GM12878 (cell line): ENCODE measurements around the gene NUP214. TPM values are rescaled to one million over a fixed set of nuclear protein-coding genes. Genes with fewer than 3 reads are reported as not detected.

Experiments
- ATAC-seq: fragments of 200-7000 bp; cut with Tn5 transposase; 3 replicates; pipeline ENCODE4 v1.9.1; 2020; ENCODE audit warnings: mild to moderate bottlenecking, moderate library complexity
- BruUV-seq: library from RNA; stranded (reverse); fragments of 400-500 nt; replicated peaks from 2 replicates; lab custom pipeline; 2021; lab: Mats Ljungman, UMichigan
- CTCF ChIA-PET: fragments of 300-600 bp; sonication (Branson Sonifier 250); formaldehyde crosslinking; extraction: SDS; loops from one replicate; lab custom pipeline; 2021; ENCODE audit warnings: inconsistent platforms; lab: Yijun Ruan, JAX
- POLR2A ChIA-PET: fragments of 350-600 bp; formaldehyde crosslinking; extraction: SDS; loops from one replicate; lab custom pipeline; 2021; ENCODE audit warnings: inconsistent platforms; lab: Charles Lee
- RAD21 ChIA-PET: fragments of 300-600 bp; sonication (Branson Sonifier 250); formaldehyde crosslinking; loops from one replicate; lab custom pipeline; 2023; ENCODE audit warnings: antibody characterized with exemption; ENCODE audit not compliant: unreplicated experiment; lab: Charles Lee
- SMC1A ChIA-PET: fragments of 300-600 bp; sonication (Branson Sonifier 250); formaldehyde crosslinking; loops from one replicate; lab custom pipeline; 2023; ENCODE audit not compliant: unreplicated experiment, uncharacterized antibody; lab: Charles Lee
- DNase-seq: peaks from one replicate; pipeline ENCODE4 v3.0.0-alpha.2; 2011; ENCODE audit warnings: low read depth, low spot score
- FAIRE-seq: peaks from 3 replicates; lab custom pipeline; 2011; peaks lifted over from hg19 to GRCh38; lab: Jason Lieb, UNC
- H2AFZ ChIP-seq: 2 replicates; pipeline ENCODE4 v1.6.0; 2011; ENCODE audit warnings: low read depth, low read length, control low read depth; ENCODE audit not compliant: control insufficient read depth
- H3K27ac ChIP-seq: 2 replicates; pipeline ENCODE4 v1.5.1; 2011; ENCODE audit warnings: control low read depth; ENCODE audit not compliant: control insufficient read depth, insufficient read depth
- H3K27me3 ChIP-seq, 2 experiments: replicated peaks in 1 of 2; 2 replicates each; pipeline versions ENCODE4 v1.6.0 to v1.6.1; 2011; ENCODE audit warnings: low read length in 1 of 2; ENCODE audit not compliant: control insufficient read depth in 2 of 2, insufficient read depth in 2 of 2
- H3K36me3 ChIP-seq, 2 experiments: 2 replicates each; pipeline ENCODE4 v1.5.1; 2011; ENCODE audit warnings: low read length in 1 of 2; ENCODE audit not compliant: control insufficient read depth in 2 of 2, insufficient read depth in 2 of 2
- H3K4me1 ChIP-seq: 2 replicates; pipeline ENCODE4 v1.6.1; 2011; ENCODE audit warnings: mild to moderate bottlenecking, low read length, moderate library complexity, mixed read lengths; ENCODE audit not compliant: control insufficient read depth, insufficient read depth
- H3K4me2 ChIP-seq: 2 replicates; pipeline ENCODE4 v1.6.0; 2011; ENCODE audit warnings: control low read depth; ENCODE audit not compliant: control insufficient read depth, insufficient read depth
- H3K4me3 ChIP-seq: fragments of 200-600 bp; sonication (generic); 2 replicates; pipeline ENCODE4 v1.5.1; 2016
- H3K79me2 ChIP-seq: 2 replicates; pipeline ENCODE4 v1.6.0; 2011; ENCODE audit warnings: low read length; ENCODE audit not compliant: control insufficient read depth, insufficient read depth
- H3K9ac ChIP-seq: 2 replicates; pipeline ENCODE4 v1.8.0; 2011; ENCODE audit warnings: low read length, control low read depth, mixed read lengths; ENCODE audit not compliant: control insufficient read depth, insufficient read depth
- H3K9me3 ChIP-seq: replicated peaks from 3 replicates; pipeline ENCODE4 v1.5.1; 2011; ENCODE audit warnings: mild to moderate bottlenecking, low read length; ENCODE audit not compliant: control insufficient read depth, insufficient read depth
- H4K20me1 ChIP-seq: 2 replicates; pipeline ENCODE4 v1.6.0; 2011; ENCODE audit not compliant: control insufficient read depth, insufficient read depth
- EGR1 ChIP-seq, 2 experiments: IDR thresholded peaks; 1 replicate in 1 of 2; 2 replicates in 1 of 2; pipeline ENCODE4 v1.6.1; 2011 to 2012; ENCODE audit warnings: low read depth in 2 of 2, low read length in 2 of 2, borderline replicate concordance in 1 of 2, mild to moderate bottlenecking in 1 of 2, moderate library complexity in 1 of 2
- FOS ChIP-seq: IDR thresholded peaks from 3 replicates; pipeline ENCODE4 v1.6.1; 2011; ENCODE audit warnings: borderline replicate concordance; ENCODE audit not compliant: insufficient read length; ENCODE audit errors: extremely low read depth
- IKZF2 ChIP-seq, 2 experiments: fragments of 450-650 bp; IDR thresholded peaks; 2 replicates each; pipeline ENCODE4 v1.6.1; 2017; ENCODE audit warnings: mild to moderate bottlenecking in 2 of 2, moderate library complexity in 2 of 2
- RELB ChIP-seq: fragments of 450-650 bp; IDR thresholded peaks from 2 replicates; pipeline ENCODE4 v1.6.1; 2017; ENCODE audit warnings: low read depth, mild to moderate bottlenecking, moderate library complexity
- ZNF217 ChIP-seq: fragments of 450-650 bp; IDR thresholded peaks from 2 replicates; pipeline ENCODE4 v1.6.1; 2017; ENCODE audit warnings: antibody characterized with exemption, mild to moderate bottlenecking
- ZNF687 ChIP-seq: fragments of 450-650 bp; IDR thresholded peaks from 2 replicates; pipeline ENCODE4 v1.6.1; 2017; ENCODE audit warnings: mild to moderate bottlenecking, moderate library complexity
- WGBS: methylation state at CpG from one replicate; pipeline ENCODE4 v1.1.6; 2016; ENCODE audit warnings: low lambda C conversion rate; ENCODE audit not compliant: insufficient replicate concordance, insufficient coverage; ENCODE audit errors: missing lambda C conversion rate; 5-methylcytosine and 5-hydroxymethylcytosine counted together
- in situ Hi-C: fragments of 300-500 bp; cut with MboI; formaldehyde crosslinking; loops from 9 replicates; pipeline ENCODE4 v1.14.3; 2018; ENCODE audit warnings: mixed read lengths
- intact Hi-C: fragments of 100-400 bp; cut with micrococcal nuclease; formaldehyde crosslinking; loops from one replicate; pipeline ENCODE4 v1.14.2; 2022; ENCODE audit not compliant: unreplicated experiment
- polyA plus RNA-seq, 11 experiments: library from polyadenylated mRNA; depleted of rRNA in 4 of 11; unstranded in 6 of 11; stranded (reverse) in 5 of 11; fragments of >200 nt; fragmentation: Nextera tagmentation in 4 of 11; fragmentation: Illumina TruSeq in 1 of 11; extraction: Ambion mirVana in 4 of 11; extraction: Trizol in 1 of 11; gene quantifications; 1 replicate in 1 of 11; 2 replicates in 10 of 11; pipeline versions ENCODE4 v1.2.1 to v1.2.3, GENCODE V29; 2011 to 2016; ENCODE audit warnings: inconsistent platforms in 2 of 11, missing spikeins in 2 of 11, low read depth in 1 of 11
- total RNA-seq, 4 experiments: library from RNA; depleted of rRNA in 3 of 4; stranded (reverse); fragments of >200 nt in 3 of 4; fragmentation: Illumina TruSeq in 1 of 4; extraction: Trizol in 1 of 4; gene quantifications; 2 replicates each; pipeline versions ENCODE4 v1.2.1 to v1.2.3, GENCODE V29; 2013 to 2021
- TF ChIP-seq, protein P1 (sequence below): IDR thresholded peaks from 2 replicates; pipeline ENCODE4 v1.6.1; 2011; ENCODE audit warnings: mild to moderate bottlenecking, low read depth, low read length, moderate library complexity; ENCODE audit not compliant: insufficient replicate concordance

The NUP214 gene
- total and polyA plus RNA-seq, 10 of the 15 experiments (the other 5 are each of a cell fraction or from before 2014, with no cell fraction given) = 11.7 to 53.8 (median 17.6) TPM

- RAD21 ChIA-PET = interaction anchor here (2.6 to 9.6 kb wide), 2 partner anchors 14 to 19 kb away, joined by 10 to 181 read pairs; partner anchors contain the start of gene FAM78A
- Histone ChIP-seq H3K4me2 (no peak overlapping the region), H3K9me3 (no peaks in the 10 kb centered on the region), H3K36me3 (peaks cover 20 to 26% of the 10 kb centered on the region in 2 experiments), H3K4me1 (peaks cover 51% of the 10 kb centered on the region)
- POLR2A ChIA-PET = interaction anchor here (0.5 to 13.4 kb wide), 5 partner anchors 10 to 33 kb away, joined by 3 to 267 read pairs (median 4); partner anchors contain the start of gene FAM78A
- SMC1A ChIA-PET = interaction anchor here (1.1 to 7.8 kb wide), 3 partner anchors 16 to 78 kb away, joined by 3 to 154 read pairs (median 3); partner anchors contain the start of gene FAM78A
- no peak for DNase-seq
- in situ Hi-C loops = loop anchor here (25.0 kb wide), 2 partner anchors 1420 to 1880 kb away; partner anchors contain the start of genes C9orf78 and USP20
- TF ChIP-seq ZNF217 (no peak), RELB (no peak), EGR1 (IDR thresholded peaks at IDR 0.05; ENCODE audit: borderline replicate concordance in 1 of 2, low read depth in 2 of 2, low read length in 2 of 2) (no peak), FOS (no peak), IKZF2 (IDR thresholded peaks at IDR 0.05) (no peak), ZNF687 (no peak)
- TF ChIP-seq, protein P1, sequence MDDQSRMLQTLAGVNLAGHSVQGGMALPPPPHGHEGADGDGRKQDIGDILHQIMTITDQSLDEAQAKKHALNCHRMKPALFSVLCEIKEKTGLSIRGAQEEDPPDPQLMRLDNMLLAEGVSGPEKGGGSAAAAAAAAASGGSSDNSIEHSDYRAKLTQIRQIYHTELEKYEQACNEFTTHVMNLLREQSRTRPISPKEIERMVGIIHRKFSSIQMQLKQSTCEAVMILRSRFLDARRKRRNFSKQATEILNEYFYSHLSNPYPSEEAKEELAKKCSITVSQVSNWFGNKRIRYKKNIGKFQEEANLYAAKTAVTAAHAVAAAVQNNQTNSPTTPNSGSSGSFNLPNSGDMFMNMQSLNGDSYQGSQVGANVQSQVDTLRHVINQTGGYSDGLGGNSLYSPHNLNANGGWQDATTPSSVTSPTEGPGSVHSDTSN = no peak
- TF ChIP-seq, all 136 proteins: peak for 0
- Histone ChIP-seq H3K27me3 (no peaks in the 10 kb centered on the region), H3K79me2 (peaks cover 12% of the 10 kb centered on the region), H4K20me1 (no peaks in the 10 kb centered on the region), H3K27ac (peak overlapping the region; percentile 98), H3K9ac (peak overlapping the region; percentile 65; the same call in 1 of the 2 replicates), H2AFZ (no peak overlapping the region), H3K4me3 (no peak overlapping the region)
- CTCF ChIA-PET = interaction anchor here (1.4 to 11.0 kb wide), 5 partner anchors 15 to 80 kb away, joined by 3 to 151 read pairs (median 8); partner anchors contain the start of gene FAM78A
- 93% methylated on average over 15 of the region's 15 CpGs for WGBS
- intact Hi-C loops = no loop called here
- ATAC-seq (no peak), FAIRE-seq (no peak)
- no TSS peak for BruUV-seq
Observed at GRCh38 chr9:131257266-131258025, 132.1 kb downstream of the NUP214 start.
